Endothelial cell of umbilical vein (primary cell): ENCODE results near the gene SEC31A.

Experiments used
- EZH2 ChIP-seq: IDR thresholded peaks from 2 replicates; pipeline ENCODE4 v1.6.1; 2012; ENCODE audit warnings: borderline replicate concordance, low read depth, mild to moderate bottlenecking, moderate library complexity, low read length, inconsistent platforms; ENCODE audit not compliant: severe bottlenecking
- POLR2A ChIP-seq: IDR thresholded peaks from 2 replicates; pipeline ENCODE4 v1.6.1; 2012; ENCODE audit warnings: low read depth, mild to moderate bottlenecking, control low read depth, low read length
- POLR2AphosphoS5 ChIP-seq: IDR thresholded peaks from 2 replicates; pipeline ENCODE4 v1.6.1; 2012; ENCODE audit warnings: low read depth, mild to moderate bottlenecking, control low read depth, low read length, moderate library complexity; ENCODE audit not compliant: insufficient read depth
- TF ChIP-seq, protein P1 (sequence below), 2 donors: IDR thresholded peaks; 1 replicate in 1 of 2; 2 replicates in 1 of 2; pipeline ENCODE4 v1.5.1; 2011; ENCODE audit warnings: low read length in 2 of 2, mild to moderate bottlenecking in 2 of 2, moderate library complexity in 2 of 2, control low read depth in 1 of 2, inconsistent platforms in 1 of 2, low read depth in 1 of 2; ENCODE audit not compliant: insufficient read depth in 1 of 2; ENCODE audit errors: extremely low read depth in 1 of 2
- TF ChIP-seq, protein P2 (sequence below): IDR thresholded peaks from 2 replicates; pipeline ENCODE4 v1.6.1; 2011; ENCODE audit not compliant: insufficient read depth, insufficient read length

DNA sequence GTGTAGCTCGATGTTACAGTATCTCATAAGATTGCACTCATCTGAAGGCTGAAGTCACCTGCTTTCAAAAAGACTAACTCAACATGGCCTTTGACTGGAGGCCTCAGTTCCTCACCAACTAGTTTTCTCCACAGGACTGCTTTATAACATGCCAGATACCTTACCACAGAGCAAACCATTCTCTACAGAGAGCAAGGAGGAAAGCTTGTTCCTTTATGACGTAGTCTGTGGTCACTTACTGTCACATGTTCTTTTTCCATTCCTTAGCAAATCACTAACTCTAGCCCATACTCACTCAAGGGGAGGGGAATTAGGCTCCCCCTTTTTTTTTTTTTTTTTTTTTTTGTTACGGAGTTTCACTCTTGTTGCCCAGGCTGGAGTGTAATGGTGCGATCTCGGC is 12.8 kb upstream of the SEC31A start:
- TF ChIP-seq, protein P1, sequence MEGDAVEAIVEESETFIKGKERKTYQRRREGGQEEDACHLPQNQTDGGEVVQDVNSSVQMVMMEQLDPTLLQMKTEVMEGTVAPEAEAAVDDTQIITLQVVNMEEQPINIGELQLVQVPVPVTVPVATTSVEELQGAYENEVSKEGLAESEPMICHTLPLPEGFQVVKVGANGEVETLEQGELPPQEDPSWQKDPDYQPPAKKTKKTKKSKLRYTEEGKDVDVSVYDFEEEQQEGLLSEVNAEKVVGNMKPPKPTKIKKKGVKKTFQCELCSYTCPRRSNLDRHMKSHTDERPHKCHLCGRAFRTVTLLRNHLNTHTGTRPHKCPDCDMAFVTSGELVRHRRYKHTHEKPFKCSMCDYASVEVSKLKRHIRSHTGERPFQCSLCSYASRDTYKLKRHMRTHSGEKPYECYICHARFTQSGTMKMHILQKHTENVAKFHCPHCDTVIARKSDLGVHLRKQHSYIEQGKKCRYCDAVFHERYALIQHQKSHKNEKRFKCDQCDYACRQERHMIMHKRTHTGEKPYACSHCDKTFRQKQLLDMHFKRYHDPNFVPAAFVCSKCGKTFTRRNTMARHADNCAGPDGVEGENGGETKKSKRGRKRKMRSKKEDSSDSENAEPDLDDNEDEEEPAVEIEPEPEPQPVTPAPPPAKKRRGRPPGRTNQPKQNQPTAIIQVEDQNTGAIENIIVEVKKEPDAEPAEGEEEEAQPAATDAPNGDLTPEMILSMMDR (IDR thresholded peaks at IDR 0.05; ENCODE audit: extremely low read depth in 1 of 2, insufficient read depth in 1 of 2, low read depth in 1 of 2, low read length in 2 of 2): no peak
- TF ChIP-seq EZH2 (no peak), POLR2AphosphoS5 (no peak), POLR2A (no peak)
- TF ChIP-seq, protein P2, sequence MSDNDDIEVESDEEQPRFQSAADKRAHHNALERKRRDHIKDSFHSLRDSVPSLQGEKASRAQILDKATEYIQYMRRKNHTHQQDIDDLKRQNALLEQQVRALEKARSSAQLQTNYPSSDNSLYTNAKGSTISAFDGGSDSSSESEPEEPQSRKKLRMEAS: no peak
